Lower leg skin (tissue), 4 donors: ENCODE measurements around the gene IL4I1. TPM values are rescaled to one million over a fixed set of nuclear protein-coding genes. Genes with fewer than 3 reads are reported as not detected.

Experiments
- DNase-seq, 2 donors: peaks; one replicate each; pipeline ENCODE4 v3.0.0-alpha.2; 2019; ENCODE audit warnings: low spot score in 2 of 2
- H3K4me3 ChIP-seq: fragments of 200-600 bp; sonication (generic); 2 replicates; pipeline ENCODE4 v1.5.1; 2017; ENCODE audit warnings: mild to moderate bottlenecking, low read depth; ENCODE audit not compliant: poor library complexity, severe bottlenecking
- CTCF ChIP-seq, 3 donors: fragments of 450-650 bp; IDR thresholded peaks; one replicate each; pipeline ENCODE4 v1.5.1; 2016; ENCODE audit warnings: antibody characterized with exemption in 3 of 3, mild to moderate bottlenecking in 3 of 3, moderate library complexity in 2 of 3
- POLR2A ChIP-seq, 2 donors: fragments of 450-650 bp; IDR thresholded peaks; one replicate each; pipeline ENCODE4 v1.6.1; 2016 to 2017; ENCODE audit warnings: antibody characterized with exemption in 2 of 2, mild to moderate bottlenecking in 1 of 2, moderate library complexity in 1 of 2
- WGBS, 2 donors: methylation state at CpG; one replicate each; pipeline ENCODE4 v1.1.5; 2018; 5-methylcytosine and 5-hydroxymethylcytosine counted together
- intact Hi-C: fragments of 100-400 bp; cut with DNase I; formaldehyde crosslinking; loops from one replicate; pipeline ENCODE4 v1.15.0; 2023; ENCODE audit warnings: low total_unique reads
- total RNA-seq, 4 donors: library from RNA; depleted of rRNA; stranded (reverse); fragments of >200 nt; gene quantifications; one replicate each; pipeline ENCODE4 v1.1.0, GENCODE V29; 2016

Gene IL4I1
- total RNA-seq, 4 donors from 2014 or later, result 0.42 TPM; not detected in 3

- 0 to 1% methylated on average over 24 to 28 of the region's 28 CpGs for WGBS, 2 donors
- peak overlapping the region; percentile 72 for H3K4me3 ChIP-seq
- intact Hi-C loops, result no loop called here
- peak; percentile 68 to 93 for DNase-seq
- no peak for TF ChIP-seq CTCF (IDR thresholded peaks at IDR 0.05)
- TF ChIP-seq POLR2A (IDR thresholded peaks at IDR 0.05), result no peak
These were observed 20.7 kb downstream of the IL4I1 start for GRCh38 chr19:49875857-49876421.

- H3K4me3 ChIP-seq, result no peak overlapping the region
- TF ChIP-seq CTCF (IDR thresholded peaks at IDR 0.05) (no peak), POLR2A (IDR thresholded peaks at IDR 0.05) (no peak)
- 85 to 91% methylated on average over 4 of the region's 4 CpGs for WGBS, 2 donors
- no peak for DNase-seq
- intact Hi-C loops, result no loop called here
These were observed 21.5 kb downstream of the IL4I1 start for GRCh38 chr19:49875177-49875576.

GRCh38 chr19:49874503-49875157 is 22.1 kb downstream of the IL4I1 start:
- no peak for DNase-seq
- intact Hi-C loops, result no loop called here
- WGBS, 2 donors, result 87 to 95% methylated on average over 11 of the region's 11 CpGs
- no peak overlapping the region for H3K4me3 ChIP-seq
- TF ChIP-seq CTCF (IDR thresholded peaks at IDR 0.05) (no peak), POLR2A (IDR thresholded peaks at IDR 0.05) (no peak)

GRCh38 chr19:49873834-49874233 is 22.9 kb downstream of the IL4I1 start:
- no peak overlapping the region for H3K4me3 ChIP-seq
- no peak for TF ChIP-seq CTCF (IDR thresholded peaks at IDR 0.05)
- no peak for TF ChIP-seq POLR2A (IDR thresholded peaks at IDR 0.05)
- intact Hi-C loops, result no loop called here
- 83 to 87% methylated on average over 10 of the region's 10 CpGs for WGBS, 2 donors
- no peak for DNase-seq

GRCh38 chr19:49873129-49873521 is 23.6 kb downstream of the IL4I1 start:
- no peak for DNase-seq
- TF ChIP-seq CTCF (IDR thresholded peaks at IDR 0.05), result no peak
- TF ChIP-seq POLR2A (IDR thresholded peaks at IDR 0.05), result no peak
- H3K4me3 ChIP-seq, result no peak overlapping the region
- 86 to 89% methylated on average over 25 to 29 of the region's 29 CpGs for WGBS, 2 donors
- intact Hi-C loops, result no loop called here
